Osteocyte (in vitro differentiated cells): ENCODE data around the gene MKNK1. TPM values are rescaled to one million over a fixed set of nuclear protein-coding genes. Genes with fewer than 3 reads are reported as not detected.

Experiments
- DNase-seq: peaks from one replicate; pipeline ENCODE4 v3.0.0; 2021; ENCODE audit warnings: mixed read lengths; ENCODE audit not compliant: unreplicated experiment; ENCODE audit errors: extremely low spot score
- H3K27ac Mint-ChIP-seq: one replicate; pipeline ENCODE4 v1.8.0; 2021; ENCODE audit warnings: mild to moderate bottlenecking, mixed read lengths; ENCODE audit not compliant: unreplicated experiment
- H3K27me3 Mint-ChIP-seq: one replicate; pipeline ENCODE4 v1.8.0; 2021; ENCODE audit warnings: mixed read lengths; ENCODE audit not compliant: unreplicated experiment
- H3K36me3 Mint-ChIP-seq: one replicate; pipeline ENCODE4 v1.8.0; 2021; ENCODE audit warnings: mixed read lengths; ENCODE audit not compliant: unreplicated experiment
- H3K4me1 Mint-ChIP-seq: one replicate; pipeline ENCODE4 v1.8.0; 2021; ENCODE audit warnings: mixed read lengths; ENCODE audit not compliant: unreplicated experiment
- H3K4me3 Mint-ChIP-seq: one replicate; pipeline ENCODE4 v1.8.0; 2021; ENCODE audit warnings: mild to moderate bottlenecking, moderate library complexity, mixed read lengths; ENCODE audit not compliant: unreplicated experiment
- H3K9me3 Mint-ChIP-seq: one replicate; pipeline ENCODE4 v1.8.0; 2021; ENCODE audit warnings: mixed read lengths; ENCODE audit not compliant: unreplicated experiment
- CTCF ChIP-seq: fragments of 200-600 bp; sonication (generic); IDR thresholded peaks from 2 replicates; pipeline ENCODE4 v1.5.0; 2021; ENCODE audit warnings: antibody characterized with exemption, mild to moderate bottlenecking, moderate library complexity
- total RNA-seq: library from RNA; stranded (reverse); gene quantifications from 2 replicates; pipeline ENCODE4 v1.2.1, GENCODE V29; 2021

Gene MKNK1
- total RNA-seq, 1 donor from 2014 or later: 32.5 TPM

- no peak for DNase-seq
- H3K27ac Mint-ChIP-seq: no peak overlapping the region
- H3K36me3 Mint-ChIP-seq: peaks cover 20% of the 10 kb centered on the region
- H3K4me1 Mint-ChIP-seq: no peaks in the 10 kb centered on the region
- H3K4me3 Mint-ChIP-seq: no peak overlapping the region
- H3K9me3 Mint-ChIP-seq: no peaks in the 10 kb centered on the region
- H3K27me3 Mint-ChIP-seq: no peaks in the 10 kb centered on the region
- TF ChIP-seq CTCF: no peak
These were observed 28.3 kb downstream of the MKNK1 start for GRCh38 chr1:46575778-46576177.

- DNase-seq: no peak
- no peaks in the 10 kb centered on the region for H3K9me3 Mint-ChIP-seq
- H3K4me1 Mint-ChIP-seq: no peaks in the 10 kb centered on the region
- H3K36me3 Mint-ChIP-seq: peaks cover 16% of the 10 kb centered on the region
- no peak overlapping the region for H3K27ac Mint-ChIP-seq
- TF ChIP-seq CTCF: no peak
- H3K4me3 Mint-ChIP-seq: no peak overlapping the region
- H3K27me3 Mint-ChIP-seq: no peaks in the 10 kb centered on the region
These were observed 28.8 kb downstream of the MKNK1 start for GRCh38 chr1:46575300-46575699.

- no peak for DNase-seq
- no peak for TF ChIP-seq CTCF
- H3K4me1 Mint-ChIP-seq: no peaks in the 10 kb centered on the region
- no peaks in the 10 kb centered on the region for H3K9me3 Mint-ChIP-seq
- no peak overlapping the region for H3K4me3 Mint-ChIP-seq
- no peak overlapping the region for H3K27ac Mint-ChIP-seq
- H3K36me3 Mint-ChIP-seq: peaks cover 16% of the 10 kb centered on the region
- no peaks in the 10 kb centered on the region for H3K27me3 Mint-ChIP-seq
These were observed 32.3 kb downstream of the MKNK1 start for GRCh38 chr1:46571691-46572225.

GRCh38 chr1:46569884-46570725, 34.0 kb downstream of the MKNK1 start:
- Mint-ChIP-seq H3K36me3 (peaks cover 22% of the 10 kb centered on the region), H3K27me3 (no peaks in the 10 kb centered on the region), H3K4me3 (no peak overlapping the region)

More at GRCh38 chr1:46569884-46570725, 34.0 kb downstream of the MKNK1 start:
- H3K9me3 Mint-ChIP-seq: no peaks in the 10 kb centered on the region
- DNase-seq: no peak
- TF ChIP-seq CTCF: no peak
- no peak overlapping the region for H3K27ac Mint-ChIP-seq
- no peaks in the 10 kb centered on the region for H3K4me1 Mint-ChIP-seq
